M059J (cell line): Measurements from ENCODE around the gene ZNF526. TPM values are rescaled to one million over a fixed set of nuclear protein-coding genes. Genes with fewer than 3 reads are reported as not detected.

Source experiments
- DNase-seq: peaks from one replicate; pipeline ENCODE4 v3.0.0-alpha.2; 2012; ENCODE audit warnings: low read depth
- total RNA-seq: library from RNA; depleted of rRNA; stranded (reverse); fragments of >200 nt; shearing (Covaris generic); gene quantifications from 2 replicates; pipeline ENCODE4 v1.2.3, GENCODE V29; 2014

ZNF526 gene
- total RNA-seq, 1 experiment from 2014 or later = 12.1 TPM

GRCh38 chr19:42224940-42225717, 5.0 kb downstream of the ZNF526 start:
- DNase-seq = no peak

GRCh38 chr19:42225718-42226292, 5.7 kb downstream of the ZNF526 start:
- DNase-seq = no peak

- no peak for DNase-seq
Measured at GRCh38 chr19:42226886-42227285, 6.8 kb downstream of the ZNF526 start.

GRCh38 chr19:42228641-42229040, 8.5 kb downstream of the ZNF526 start:
- no peak for DNase-seq

- DNase-seq = no peak
Measured at GRCh38 chr19:42229301-42229854, 9.3 kb downstream of the ZNF526 start.

- no peak for DNase-seq
Measured at GRCh38 chr19:42229855-42230351, 9.8 kb downstream of the ZNF526 start.

- DNase-seq = no peak
Measured at GRCh38 chr19:42230571-42230970, 10.5 kb downstream of the ZNF526 start.

- no peak for DNase-seq
Measured at GRCh38 chr19:42232435-42232834, 12.3 kb downstream of the ZNF526 start.

- DNase-seq = no peak
Measured at GRCh38 chr19:42233106-42233505, 13.0 kb downstream of the ZNF526 start.

- DNase-seq = no peak
Measured at GRCh38 chr19:42233678-42234292, 13.7 kb downstream of the ZNF526 start.

- DNase-seq = no peak
Measured at GRCh38 chr19:42234364-42234763, 14.3 kb downstream of the ZNF526 start.

- DNase-seq = no peak
Measured at GRCh38 chr19:42235181-42235580, 15.1 kb downstream of the ZNF526 start.

GRCh38 chr19:42239544-42240220, 19.6 kb downstream of the ZNF526 start:
- no peak for DNase-seq

GRCh38 chr19:42241279-42241678, 21.2 kb downstream of the ZNF526 start:
- DNase-seq = no peak

GRCh38 chr19:42242069-42242511, 22.0 kb downstream of the ZNF526 start:
- DNase-seq = no peak

- DNase-seq = peak; percentile 99
Measured at GRCh38 chr19:42242512-42243409, 22.6 kb downstream of the ZNF526 start, which contains the start of gene GSK3A. Gene GSK3A, minus strand, starts transcription at chr19:42242602. Its CDS starts 137 bp downstream, at chr19:42242465.

- DNase-seq = peak; percentile 95
Measured at GRCh38 chr19:42244347-42245220, 24.5 kb downstream of the ZNF526 start.

GRCh38 chr19:42245231-42245630, 25.1 kb downstream of the ZNF526 start:
- DNase-seq = no peak

- DNase-seq = peak; percentile 76
Measured at GRCh38 chr19:42246143-42246921, 26.2 kb downstream of the ZNF526 start.
